ENCODE data around the gene NRG3. TPM values are rescaled to one million over a fixed set of nuclear protein-coding genes. Genes with fewer than 3 reads are reported as not detected.

Gene NRG3
- total RNA-seq, 1 experiment from 2014 or later: 0.08 TPM

DNA sequence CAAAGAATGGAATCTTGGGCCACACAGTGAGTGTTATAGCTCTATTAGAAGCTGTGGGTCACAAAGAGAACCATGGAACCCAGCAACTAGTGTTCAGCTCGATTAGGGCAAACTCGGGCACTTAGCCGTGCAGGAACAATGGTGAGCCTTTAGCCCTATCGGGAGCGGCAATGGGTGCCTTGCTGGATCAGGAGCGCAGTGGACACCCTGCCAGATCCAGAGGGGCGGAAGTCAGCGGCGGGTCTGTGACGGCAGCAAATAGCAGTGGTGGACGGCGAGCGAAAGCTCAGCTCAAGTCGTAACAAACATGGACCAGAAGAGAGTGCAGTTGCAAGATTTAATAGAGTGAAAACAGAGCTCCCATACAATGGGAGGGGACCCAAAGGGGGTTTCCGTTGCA lies 43.9 kb upstream of the NRG3 start:
- TF ChIP-seq, protein P1, sequence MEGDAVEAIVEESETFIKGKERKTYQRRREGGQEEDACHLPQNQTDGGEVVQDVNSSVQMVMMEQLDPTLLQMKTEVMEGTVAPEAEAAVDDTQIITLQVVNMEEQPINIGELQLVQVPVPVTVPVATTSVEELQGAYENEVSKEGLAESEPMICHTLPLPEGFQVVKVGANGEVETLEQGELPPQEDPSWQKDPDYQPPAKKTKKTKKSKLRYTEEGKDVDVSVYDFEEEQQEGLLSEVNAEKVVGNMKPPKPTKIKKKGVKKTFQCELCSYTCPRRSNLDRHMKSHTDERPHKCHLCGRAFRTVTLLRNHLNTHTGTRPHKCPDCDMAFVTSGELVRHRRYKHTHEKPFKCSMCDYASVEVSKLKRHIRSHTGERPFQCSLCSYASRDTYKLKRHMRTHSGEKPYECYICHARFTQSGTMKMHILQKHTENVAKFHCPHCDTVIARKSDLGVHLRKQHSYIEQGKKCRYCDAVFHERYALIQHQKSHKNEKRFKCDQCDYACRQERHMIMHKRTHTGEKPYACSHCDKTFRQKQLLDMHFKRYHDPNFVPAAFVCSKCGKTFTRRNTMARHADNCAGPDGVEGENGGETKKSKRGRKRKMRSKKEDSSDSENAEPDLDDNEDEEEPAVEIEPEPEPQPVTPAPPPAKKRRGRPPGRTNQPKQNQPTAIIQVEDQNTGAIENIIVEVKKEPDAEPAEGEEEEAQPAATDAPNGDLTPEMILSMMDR (IDR thresholded peaks at IDR 0.05): no peak
- TF ChIP-seq, protein P2, sequence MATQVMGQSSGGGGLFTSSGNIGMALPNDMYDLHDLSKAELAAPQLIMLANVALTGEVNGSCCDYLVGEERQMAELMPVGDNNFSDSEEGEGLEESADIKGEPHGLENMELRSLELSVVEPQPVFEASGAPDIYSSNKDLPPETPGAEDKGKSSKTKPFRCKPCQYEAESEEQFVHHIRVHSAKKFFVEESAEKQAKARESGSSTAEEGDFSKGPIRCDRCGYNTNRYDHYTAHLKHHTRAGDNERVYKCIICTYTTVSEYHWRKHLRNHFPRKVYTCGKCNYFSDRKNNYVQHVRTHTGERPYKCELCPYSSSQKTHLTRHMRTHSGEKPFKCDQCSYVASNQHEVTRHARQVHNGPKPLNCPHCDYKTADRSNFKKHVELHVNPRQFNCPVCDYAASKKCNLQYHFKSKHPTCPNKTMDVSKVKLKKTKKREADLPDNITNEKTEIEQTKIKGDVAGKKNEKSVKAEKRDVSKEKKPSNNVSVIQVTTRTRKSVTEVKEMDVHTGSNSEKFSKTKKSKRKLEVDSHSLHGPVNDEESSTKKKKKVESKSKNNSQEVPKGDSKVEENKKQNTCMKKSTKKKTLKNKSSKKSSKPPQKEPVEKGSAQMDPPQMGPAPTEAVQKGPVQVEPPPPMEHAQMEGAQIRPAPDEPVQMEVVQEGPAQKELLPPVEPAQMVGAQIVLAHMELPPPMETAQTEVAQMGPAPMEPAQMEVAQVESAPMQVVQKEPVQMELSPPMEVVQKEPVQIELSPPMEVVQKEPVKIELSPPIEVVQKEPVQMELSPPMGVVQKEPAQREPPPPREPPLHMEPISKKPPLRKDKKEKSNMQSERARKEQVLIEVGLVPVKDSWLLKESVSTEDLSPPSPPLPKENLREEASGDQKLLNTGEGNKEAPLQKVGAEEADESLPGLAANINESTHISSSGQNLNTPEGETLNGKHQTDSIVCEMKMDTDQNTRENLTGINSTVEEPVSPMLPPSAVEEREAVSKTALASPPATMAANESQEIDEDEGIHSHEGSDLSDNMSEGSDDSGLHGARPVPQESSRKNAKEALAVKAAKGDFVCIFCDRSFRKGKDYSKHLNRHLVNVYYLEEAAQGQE (IDR thresholded peaks at IDR 0.05; ENCODE audit: insufficient read depth in 1 of 2, low read depth in 2 of 2, low read length in 1 of 2): no peak
- TF ChIP-seq TCF7L2 (IDR thresholded peaks at IDR 0.05; ENCODE audit: low read depth, low read length): no peak
- TF ChIP-seq POLR2AphosphoS5 (IDR thresholded peaks at IDR 0.05; ENCODE audit: low read depth, low read length): no peak
- no peak for TF ChIP-seq SIN3A (IDR thresholded peaks at IDR 0.05; ENCODE audit: borderline replicate concordance, insufficient read depth, low read depth, low read length)
- ChIA-PET POLR2A (no interaction called here), CTCF (no interaction called here)
- Histone ChIP-seq H3K4me1 (ENCODE audit: control insufficient read depth, insufficient read depth, low read length) (no peaks in the 10 kb centered on the region), H3K36me3 (ENCODE audit: control insufficient read depth, insufficient read depth, low read length) (no peaks in the 10 kb centered on the region), H3K9me3 (ENCODE audit: control insufficient read depth, insufficient read depth, low read depth, low read length) (no peaks in the 10 kb centered on the region), H3K27ac (ENCODE audit: low read length) (no peak overlapping the region), H3K27me3 (ENCODE audit: control insufficient read depth, insufficient read depth, low read length) (no peaks in the 10 kb centered on the region; the same call in 1 of the 2 replicates), H3K4me3 (ENCODE audit: low read depth in 2 of 2, low read length in 2 of 2) (no peak overlapping the region)
- in situ Hi-C loops (cut with HindIII; ENCODE audit: low pct_unique_long_range_greater_than_20kb, low sequenced_read_pairs) (no loop called here), intact Hi-C loops (cut with micrococcal nuclease; ENCODE audit: unreplicated experiment) (loop anchor here (10.0 kb wide), 1 partner anchor 1126 kb away; no protein-coding TSS in a partner anchor)
- no peak for ATAC-seq
- DNase-seq (ENCODE audit: low read depth, low spot score): no peak
- no TSS peak for BruUV-seq (replicated peaks)

DNA sequence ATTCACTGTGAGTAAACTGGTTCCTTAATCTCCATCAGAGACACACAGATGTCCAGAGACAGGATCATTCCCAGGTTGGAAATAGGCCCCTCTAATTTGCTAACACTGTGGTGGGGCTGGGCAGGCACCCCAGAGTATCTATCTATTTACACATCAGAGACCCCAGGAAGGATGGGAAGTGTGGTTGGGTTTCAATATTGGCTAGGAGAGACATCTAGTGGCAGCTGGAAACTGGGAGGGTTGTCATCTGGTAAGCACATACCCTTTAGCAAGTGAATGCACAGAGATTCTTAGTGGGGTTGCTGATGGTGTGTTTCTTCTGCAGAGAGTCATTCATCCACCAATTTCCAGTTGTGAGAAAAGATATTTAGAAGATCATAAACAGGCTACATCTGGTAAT lies 36.0 kb upstream of the NRG3 start:
- DNase-seq (ENCODE audit: low read depth, low spot score): no peak
- CTCF ChIA-PET: no interaction called here
- Histone ChIP-seq H3K9me3 (ENCODE audit: control insufficient read depth, insufficient read depth, low read depth, low read length) (no peaks in the 10 kb centered on the region), H3K4me3 (ENCODE audit: low read depth in 2 of 2, low read length in 2 of 2) (no peak overlapping the region), H3K27me3 (ENCODE audit: control insufficient read depth, insufficient read depth, low read length) (no peaks in the 10 kb centered on the region; the same call in 1 of the 2 replicates), H3K36me3 (ENCODE audit: control insufficient read depth, insufficient read depth, low read length) (no peaks in the 10 kb centered on the region), H3K4me1 (ENCODE audit: control insufficient read depth, insufficient read depth, low read length) (no peaks in the 10 kb centered on the region), H3K27ac (ENCODE audit: low read length) (no peak overlapping the region)
- in situ Hi-C loops (cut with HindIII; ENCODE audit: low pct_unique_long_range_greater_than_20kb, low sequenced_read_pairs) (no loop called here), intact Hi-C loops (cut with micrococcal nuclease; ENCODE audit: unreplicated experiment) (loop anchor here (10.0 kb wide), 1 partner anchor 1134 kb away; no protein-coding TSS in a partner anchor)
- POLR2A ChIA-PET: no interaction called here
- TF ChIP-seq, protein P1 (IDR thresholded peaks at IDR 0.05): peak; percentile 64
- TF ChIP-seq, protein P2 (IDR thresholded peaks at IDR 0.05; ENCODE audit: insufficient read depth in 1 of 2, low read depth in 2 of 2, low read length in 1 of 2): no peak
- TF ChIP-seq TCF7L2 (IDR thresholded peaks at IDR 0.05; ENCODE audit: low read depth, low read length) (no peak), SIN3A (IDR thresholded peaks at IDR 0.05; ENCODE audit: borderline replicate concordance, insufficient read depth, low read depth, low read length) (no peak)
- ATAC-seq: no peak
- BruUV-seq (replicated peaks): no TSS peak

All from Panc1 (cell line).